ENCODE data around the gene CDH13.

CDH13 gene

DNA sequence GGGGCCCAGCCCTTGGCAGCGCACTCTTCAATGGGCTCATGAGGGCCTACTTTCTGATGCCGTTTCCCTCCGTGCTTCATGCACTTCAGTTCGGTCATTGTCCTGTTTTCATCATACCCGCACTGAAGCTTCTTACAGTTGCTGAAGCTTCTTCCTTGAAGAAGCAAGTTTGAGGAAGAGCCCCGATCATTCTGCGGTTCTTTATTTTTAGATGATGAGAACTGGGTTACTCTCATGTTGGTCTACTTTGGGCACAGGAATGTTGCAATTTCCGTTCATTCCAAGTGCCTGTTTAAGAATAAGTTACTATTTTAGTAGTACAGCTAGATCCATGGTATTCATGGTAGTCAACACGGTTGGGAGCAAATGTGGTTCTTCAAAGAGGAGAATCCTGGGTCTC, 593.3 kb downstream of the CDH13 start:
- no peak overlapping the region for H3K4me2 ChIP-seq (ENCODE audit: low read length)

DNA sequence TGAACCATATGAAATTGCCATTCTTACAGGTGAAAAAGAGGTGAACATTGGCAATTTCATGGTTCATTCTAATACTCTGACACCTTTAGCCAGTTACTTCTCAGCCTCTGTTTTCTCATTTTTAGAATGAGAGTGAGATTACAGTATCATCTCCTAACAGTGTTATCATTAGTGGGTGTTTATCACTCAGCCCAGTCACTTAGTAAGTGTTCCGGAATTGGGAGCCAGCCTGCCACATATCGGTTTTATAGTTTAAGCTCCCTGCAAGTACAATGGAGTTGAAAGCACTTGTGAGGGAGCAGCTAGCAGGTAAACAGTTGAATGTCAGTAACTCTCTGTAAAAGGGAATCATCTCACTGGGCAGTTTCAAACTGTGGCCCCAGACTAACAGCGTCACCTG, 597.9 kb downstream of the CDH13 start:
- Histone ChIP-seq H4K20me1 (ENCODE audit: insufficient read depth, low read length) (no peaks in the 10 kb centered on the region), H3K4me3 (ENCODE audit: low read length) (no peak overlapping the region), H3K9me3 (ENCODE audit: insufficient read depth, low read length) (no peaks in the 10 kb centered on the region), H3K4me2 (ENCODE audit: low read length) (no peak overlapping the region), H3K36me3 (replicated peaks; ENCODE audit: low read depth, low read length) (no peaks in the 10 kb centered on the region), H3K79me2 (ENCODE audit: low read length) (no peaks in the 10 kb centered on the region), H3K4me1 (ENCODE audit: low read length) (no peaks in the 10 kb centered on the region), H3K9ac (ENCODE audit: low read length) (no peak overlapping the region), H3K27ac (ENCODE audit: low read length) (no peak overlapping the region), H3K27me3 (ENCODE audit: low read depth, low read length) (no peaks in the 10 kb centered on the region), H2AFZ (ENCODE audit: low read depth, low read length) (no peak overlapping the region)
- TF ChIP-seq, protein P1, sequence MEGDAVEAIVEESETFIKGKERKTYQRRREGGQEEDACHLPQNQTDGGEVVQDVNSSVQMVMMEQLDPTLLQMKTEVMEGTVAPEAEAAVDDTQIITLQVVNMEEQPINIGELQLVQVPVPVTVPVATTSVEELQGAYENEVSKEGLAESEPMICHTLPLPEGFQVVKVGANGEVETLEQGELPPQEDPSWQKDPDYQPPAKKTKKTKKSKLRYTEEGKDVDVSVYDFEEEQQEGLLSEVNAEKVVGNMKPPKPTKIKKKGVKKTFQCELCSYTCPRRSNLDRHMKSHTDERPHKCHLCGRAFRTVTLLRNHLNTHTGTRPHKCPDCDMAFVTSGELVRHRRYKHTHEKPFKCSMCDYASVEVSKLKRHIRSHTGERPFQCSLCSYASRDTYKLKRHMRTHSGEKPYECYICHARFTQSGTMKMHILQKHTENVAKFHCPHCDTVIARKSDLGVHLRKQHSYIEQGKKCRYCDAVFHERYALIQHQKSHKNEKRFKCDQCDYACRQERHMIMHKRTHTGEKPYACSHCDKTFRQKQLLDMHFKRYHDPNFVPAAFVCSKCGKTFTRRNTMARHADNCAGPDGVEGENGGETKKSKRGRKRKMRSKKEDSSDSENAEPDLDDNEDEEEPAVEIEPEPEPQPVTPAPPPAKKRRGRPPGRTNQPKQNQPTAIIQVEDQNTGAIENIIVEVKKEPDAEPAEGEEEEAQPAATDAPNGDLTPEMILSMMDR (IDR thresholded peaks at IDR 0.05; ENCODE audit: low read depth, low read length): no peak
- TF ChIP-seq EZH2phosphoT487 (IDR thresholded peaks at IDR 0.05; ENCODE audit: low read depth): no peak

More for the DNA sequence above, 593.3 kb downstream of the CDH13 start:
- Histone ChIP-seq H2AFZ (ENCODE audit: low read depth, low read length) (no peak overlapping the region), H3K79me2 (ENCODE audit: low read length) (no peaks in the 10 kb centered on the region), H3K4me1 (ENCODE audit: low read length) (no peaks in the 10 kb centered on the region), H4K20me1 (ENCODE audit: insufficient read depth, low read length) (no peaks in the 10 kb centered on the region), H3K9ac (ENCODE audit: low read length) (no peak overlapping the region), H3K27me3 (ENCODE audit: low read depth, low read length) (no peaks in the 10 kb centered on the region), H3K4me3 (ENCODE audit: low read length) (no peak overlapping the region), H3K27ac (ENCODE audit: low read length) (no peak overlapping the region), H3K36me3 (replicated peaks; ENCODE audit: low read depth, low read length) (no peaks in the 10 kb centered on the region), H3K9me3 (ENCODE audit: insufficient read depth, low read length) (no peaks in the 10 kb centered on the region)
- no peak for TF ChIP-seq EZH2phosphoT487 (IDR thresholded peaks at IDR 0.05; ENCODE audit: low read depth)
- TF ChIP-seq, protein P1 (IDR thresholded peaks at IDR 0.05; ENCODE audit: low read depth, low read length): no peak

DNA sequence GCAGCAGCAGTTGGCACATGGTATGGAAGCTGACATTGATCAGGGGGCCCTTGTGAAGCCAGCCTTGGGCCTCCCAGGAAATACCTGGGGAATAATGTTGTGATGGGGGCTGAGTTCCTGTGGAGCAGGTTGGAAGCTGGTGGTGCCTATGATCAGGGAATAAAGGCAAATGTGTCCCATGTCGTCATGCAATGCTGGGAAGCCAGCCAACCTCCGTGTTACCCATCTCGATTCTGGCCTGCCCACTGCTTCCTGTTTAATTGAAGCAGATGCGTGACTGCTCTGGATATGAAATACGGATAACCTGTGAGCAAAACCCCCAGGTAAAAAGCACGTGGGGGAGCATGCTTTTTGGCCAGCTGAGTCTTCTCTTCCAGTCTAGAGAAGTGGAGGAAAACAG, 600.6 kb downstream of the CDH13 start:
- Histone ChIP-seq H3K79me2 (ENCODE audit: low read length) (no peaks in the 10 kb centered on the region), H3K27me3 (ENCODE audit: low read depth, low read length) (no peaks in the 10 kb centered on the region), H3K9me3 (ENCODE audit: insufficient read depth, low read length) (no peaks in the 10 kb centered on the region), H3K36me3 (replicated peaks; ENCODE audit: low read depth, low read length) (no peaks in the 10 kb centered on the region), H3K4me1 (ENCODE audit: low read length) (no peaks in the 10 kb centered on the region), H4K20me1 (ENCODE audit: insufficient read depth, low read length) (no peaks in the 10 kb centered on the region), H3K27ac (ENCODE audit: low read length) (no peak overlapping the region), H3K4me2 (ENCODE audit: low read length) (no peak overlapping the region), H3K9ac (ENCODE audit: low read length) (no peak overlapping the region), H2AFZ (ENCODE audit: low read depth, low read length) (no peak overlapping the region), H3K4me3 (ENCODE audit: low read length) (no peak overlapping the region)
- no peak for TF ChIP-seq EZH2phosphoT487 (IDR thresholded peaks at IDR 0.05; ENCODE audit: low read depth)
- TF ChIP-seq, protein P1 (IDR thresholded peaks at IDR 0.05; ENCODE audit: low read depth, low read length): no peak

DNA sequence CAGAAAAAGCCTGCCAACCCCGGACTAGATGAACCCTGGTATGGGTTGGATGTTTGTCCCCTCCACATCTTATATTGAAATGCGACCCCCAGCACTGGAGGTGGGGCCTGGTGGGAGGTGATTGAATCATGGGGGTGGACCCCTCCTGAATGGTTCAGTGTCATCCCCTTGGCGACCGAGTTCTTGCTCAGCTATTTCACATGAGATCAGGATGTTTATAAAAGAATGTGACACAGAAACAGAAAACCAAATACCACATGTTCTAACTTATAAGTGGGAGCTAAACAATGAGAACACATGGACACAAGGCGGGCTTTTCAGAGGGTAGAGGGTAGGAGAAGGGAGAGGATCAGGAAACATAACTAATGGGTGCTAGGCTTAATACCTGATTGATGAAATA, 605.0 kb downstream of the CDH13 start:
- Histone ChIP-seq H3K36me3 (replicated peaks; ENCODE audit: low read depth, low read length) (no peaks in the 10 kb centered on the region), H3K27me3 (ENCODE audit: low read depth, low read length) (no peaks in the 10 kb centered on the region), H3K9me3 (ENCODE audit: insufficient read depth, low read length) (no peaks in the 10 kb centered on the region), H3K9ac (ENCODE audit: low read length) (no peak overlapping the region), H3K4me2 (ENCODE audit: low read length) (no peak overlapping the region), H3K4me3 (ENCODE audit: low read length) (no peak overlapping the region), H3K4me1 (ENCODE audit: low read length) (no peaks in the 10 kb centered on the region), H2AFZ (ENCODE audit: low read depth, low read length) (no peak overlapping the region), H4K20me1 (ENCODE audit: insufficient read depth, low read length) (no peaks in the 10 kb centered on the region), H3K27ac (ENCODE audit: low read length) (no peak overlapping the region), H3K79me2 (ENCODE audit: low read length) (no peaks in the 10 kb centered on the region)
- TF ChIP-seq, protein P1 (IDR thresholded peaks at IDR 0.05; ENCODE audit: low read depth, low read length): no peak
- TF ChIP-seq EZH2phosphoT487 (IDR thresholded peaks at IDR 0.05; ENCODE audit: low read depth): no peak

Measured in OCI-LY3 (cell line).